ENCODE measurements around the gene NTN1.

GRCh38 chr17:9169116-9169515 is 147.8 kb downstream of the NTN1 start:
- TF ChIP-seq CTCF (IDR thresholded peaks at IDR 0.05) (no peak), POLR2A (IDR thresholded peaks at IDR 0.05) (no peak)

All from breast epithelium (tissue), 3 donors.